Sciatic nerve (tissue), 2 donors: ENCODE measurements around the gene CNIH1. TPM values are rescaled to one million over a fixed set of nuclear protein-coding genes. Genes with fewer than 3 reads are reported as not detected.
A peak's percentile ranks its signal among the peaks of the same experiment; 100 is the strongest.
"Not testable (repeated sequence)": the region's sequence is repeated elsewhere in the genome, so short reads cannot be mapped to it uniquely, and the experiment has no call there.

Experiments
- ATAC-seq: fragments of 200-7000 bp; cut with Tn5 transposase; one replicate; pipeline ENCODE4 v1.9.1; 2020; ENCODE audit warnings: mild to moderate bottlenecking, moderate library complexity
- DNase-seq: peaks from one replicate; pipeline ENCODE4 v3.0.0-alpha.2; 2020; ENCODE audit warnings: low spot score
- intact Hi-C: fragments of 100-400 bp; cut with DNase I; formaldehyde crosslinking; loops from one replicate; pipeline ENCODE4 v1.14.2; 2022
- total RNA-seq: library from RNA; stranded (reverse); fragmentation: NEBNext Ultra II Directional; extraction: Animal tissue kit (Norgen Biotek cat#: 25700); gene quantifications from one replicate; pipeline ENCODE4 v1.2.1, GENCODE V29; 2021
- donor health status: DM: no; HTN: no; CAD: no.
- donor health status: DM: no; HTN: no; CAD: no.

Gene CNIH1
- total RNA-seq, 1 donor from 2014 or later: 73.1 TPM

- ATAC-seq: no peak
- intact Hi-C loops: no loop called here
These were observed 45.5 kb downstream of the CNIH1 start for GRCh38 chr14:54395716-54396115.

GRCh38 chr14:54395284-54395683, 45.9 kb downstream of the CNIH1 start:
- no peak for ATAC-seq
- intact Hi-C loops: no loop called here
- no peak for DNase-seq

More at GRCh38 chr14:54395716-54396115, 45.5 kb downstream of the CNIH1 start:
- no peak for DNase-seq

- intact Hi-C loops: no loop called here
- ATAC-seq: no peak
- no peak for DNase-seq
These were observed 46.6 kb downstream of the CNIH1 start for GRCh38 chr14:54394596-54394995.

- ATAC-seq, intact Hi-C loops: not testable (repeated sequence)
These were observed 47.9 kb downstream of the CNIH1 start for GRCh38 chr14:54392986-54393884.

GRCh38 chr14:54392131-54392859, 48.9 kb downstream of the CNIH1 start:
- DNase-seq: no peak
- intact Hi-C loops: no loop called here
- ATAC-seq: no peak

More at GRCh38 chr14:54392986-54393884, 47.9 kb downstream of the CNIH1 start:
- DNase-seq: not testable (repeated sequence)

GRCh38 chr14:54387328-54387727, 53.8 kb downstream of the CNIH1 start:
- intact Hi-C loops: no loop called here
- no peak for DNase-seq
- ATAC-seq: no peak

- ATAC-seq: no peak
These were observed 55.6 kb downstream of the CNIH1 start for GRCh38 chr14:54385556-54385955.

GRCh38 chr14:54383835-54384234, 57.3 kb downstream of the CNIH1 start:
- intact Hi-C loops: no loop called here
- ATAC-seq (no peak), DNase-seq (no peak)

More at GRCh38 chr14:54385556-54385955, 55.6 kb downstream of the CNIH1 start:
- intact Hi-C loops: no loop called here
- no peak for DNase-seq

GRCh38 chr14:54381821-54382220, 59.4 kb downstream of the CNIH1 start:
- ATAC-seq: no peak
- intact Hi-C loops: no loop called here
- DNase-seq: no peak

- DNase-seq, intact Hi-C loops: not testable (repeated sequence)
- peak; percentile 20 for ATAC-seq
These were observed 60.6 kb downstream of the CNIH1 start for GRCh38 chr14:54380558-54380957.

- intact Hi-C loops, ATAC-seq, DNase-seq: not testable (repeated sequence)
These were observed 62.3 kb downstream of the CNIH1 start for GRCh38 chr14:54378893-54379292.

- DNase-seq: no peak
- intact Hi-C loops: no loop called here
- ATAC-seq: no peak
These were observed 63.7 kb downstream of the CNIH1 start for GRCh38 chr14:54377501-54377900.

- DNase-seq (no peak), ATAC-seq (no peak)
- intact Hi-C loops: no loop called here
These were observed 66.9 kb downstream of the CNIH1 start for GRCh38 chr14:54374117-54374884.

Other genes starting within 250 kb of the CNIH1 start
- 4.1 TPM for gene CDKN3, start 44.4 kb downstream of the CNIH1 start, total RNA-seq
- 136 TPM for gene GMFB, start 47.6 kb upstream of the CNIH1 start, total RNA-seq
- gene CGRRF1, start 68.5 kb upstream of the CNIH1 start, total RNA-seq: 31.9 TPM
- 59.2 TPM for gene SAMD4A, start 125.8 kb upstream of the CNIH1 start, total RNA-seq